Fibroblast of mammary gland (primary cell): ENCODE measurements around the gene TRMU.
"Not testable (repeated sequence)": the region's sequence is repeated elsewhere in the genome, so short reads cannot be mapped to it uniquely, and the experiment has no call there.

ENCODE experiments used
- DNase-seq: peaks from one replicate; pipeline ENCODE4 v3.0.0-alpha.2; 2010; ENCODE audit warnings: low read depth
- H3K4me3 ChIP-seq: 2 replicates; pipeline ENCODE4 v1.5.1; 2011; ENCODE audit warnings: low read depth, mild to moderate bottlenecking, low read length, moderate library complexity; ENCODE audit not compliant: control insufficient read depth
- TF ChIP-seq, protein P1 (sequence below): conservative IDR thresholded peaks from 2 replicates; pipeline ENCODE4 v1.5.1; 2011; ENCODE audit warnings: low read depth, low read length, inconsistent platforms; ENCODE audit not compliant: control insufficient read depth, insufficient read depth

The TRMU gene

GRCh38 chr22:46397951-46398350, 62.4 kb downstream of the TRMU start:
- H3K4me3 ChIP-seq: no peak overlapping the region
- no peak for DNase-seq
- TF ChIP-seq, protein P1, sequence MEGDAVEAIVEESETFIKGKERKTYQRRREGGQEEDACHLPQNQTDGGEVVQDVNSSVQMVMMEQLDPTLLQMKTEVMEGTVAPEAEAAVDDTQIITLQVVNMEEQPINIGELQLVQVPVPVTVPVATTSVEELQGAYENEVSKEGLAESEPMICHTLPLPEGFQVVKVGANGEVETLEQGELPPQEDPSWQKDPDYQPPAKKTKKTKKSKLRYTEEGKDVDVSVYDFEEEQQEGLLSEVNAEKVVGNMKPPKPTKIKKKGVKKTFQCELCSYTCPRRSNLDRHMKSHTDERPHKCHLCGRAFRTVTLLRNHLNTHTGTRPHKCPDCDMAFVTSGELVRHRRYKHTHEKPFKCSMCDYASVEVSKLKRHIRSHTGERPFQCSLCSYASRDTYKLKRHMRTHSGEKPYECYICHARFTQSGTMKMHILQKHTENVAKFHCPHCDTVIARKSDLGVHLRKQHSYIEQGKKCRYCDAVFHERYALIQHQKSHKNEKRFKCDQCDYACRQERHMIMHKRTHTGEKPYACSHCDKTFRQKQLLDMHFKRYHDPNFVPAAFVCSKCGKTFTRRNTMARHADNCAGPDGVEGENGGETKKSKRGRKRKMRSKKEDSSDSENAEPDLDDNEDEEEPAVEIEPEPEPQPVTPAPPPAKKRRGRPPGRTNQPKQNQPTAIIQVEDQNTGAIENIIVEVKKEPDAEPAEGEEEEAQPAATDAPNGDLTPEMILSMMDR: no peak

GRCh38 chr22:46399251-46400024, 63.9 kb downstream of the TRMU start:
- TF ChIP-seq, protein P1: no peak
- DNase-seq: no peak
- no peak overlapping the region for H3K4me3 ChIP-seq

GRCh38 chr22:46401370-46401769, 65.9 kb downstream of the TRMU start:
- H3K4me3 ChIP-seq: no peak overlapping the region
- TF ChIP-seq, protein P1: no peak
- no peak for DNase-seq

- no peak for DNase-seq
- no peak overlapping the region for H3K4me3 ChIP-seq
- TF ChIP-seq, protein P1: no peak
Observed at GRCh38 chr22:46402505-46402904, 67.0 kb downstream of the TRMU start.

DNA sequence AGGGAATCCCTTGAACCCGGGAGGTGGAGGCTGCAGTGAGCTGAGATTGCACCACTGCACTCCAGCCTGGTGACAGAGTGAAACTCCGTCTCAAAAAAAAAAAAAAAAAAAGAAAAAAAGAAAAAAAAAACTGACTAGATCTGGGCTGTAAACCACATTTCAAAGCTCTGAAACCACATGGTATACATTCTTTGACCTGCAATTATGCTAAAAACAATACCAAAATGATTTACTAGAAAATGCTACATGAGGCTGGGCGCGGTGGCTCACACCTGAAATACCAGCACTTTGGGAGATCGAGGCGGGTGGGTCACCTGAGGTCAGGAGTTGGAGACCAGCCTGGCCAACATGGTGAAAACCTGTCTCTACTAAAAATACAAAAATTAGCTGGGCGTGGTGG, 68.4 kb downstream of the TRMU start:
- not testable (repeated sequence) for H3K4me3 ChIP-seq, DNase-seq

DNA sequence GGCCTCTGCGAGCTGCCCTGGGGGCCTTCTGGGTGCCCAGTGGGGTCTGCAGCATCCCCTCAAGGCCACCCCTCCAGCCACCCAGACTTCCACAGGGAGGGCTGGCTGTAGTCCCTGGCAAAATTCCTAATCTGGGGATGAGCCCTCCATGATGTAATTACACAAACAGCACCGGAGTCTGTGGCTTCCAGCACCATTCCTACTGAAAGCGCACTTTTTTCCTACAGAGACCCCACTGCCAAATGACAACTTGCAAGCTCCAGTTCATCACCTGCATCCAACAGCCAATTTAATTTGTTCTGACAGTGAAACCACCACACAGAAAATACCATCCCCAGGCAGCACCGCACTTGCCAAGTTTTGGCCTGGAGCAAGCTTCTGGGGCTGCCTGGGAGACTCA, 70.4 kb downstream of the TRMU start:
- TF ChIP-seq, protein P1: no peak
- no peak overlapping the region for H3K4me3 ChIP-seq
- no peak for DNase-seq

GRCh38 chr22:46406349-46406748, 70.8 kb downstream of the TRMU start:
- TF ChIP-seq, protein P1: no peak
- DNase-seq: no peak
- H3K4me3 ChIP-seq: no peak overlapping the region
